GM18511 (cell line): Measurements from ENCODE around the gene CMYA5.

Experiments
- ATAC-seq: cut with Tn5 transposase; IDR thresholded peaks from one replicate; pipeline ENCODE4 v1.9.1; 2021; ENCODE audit warnings: mild to moderate bottlenecking, moderate library complexity; ENCODE audit not compliant: unreplicated experiment

Gene CMYA5

DNA sequence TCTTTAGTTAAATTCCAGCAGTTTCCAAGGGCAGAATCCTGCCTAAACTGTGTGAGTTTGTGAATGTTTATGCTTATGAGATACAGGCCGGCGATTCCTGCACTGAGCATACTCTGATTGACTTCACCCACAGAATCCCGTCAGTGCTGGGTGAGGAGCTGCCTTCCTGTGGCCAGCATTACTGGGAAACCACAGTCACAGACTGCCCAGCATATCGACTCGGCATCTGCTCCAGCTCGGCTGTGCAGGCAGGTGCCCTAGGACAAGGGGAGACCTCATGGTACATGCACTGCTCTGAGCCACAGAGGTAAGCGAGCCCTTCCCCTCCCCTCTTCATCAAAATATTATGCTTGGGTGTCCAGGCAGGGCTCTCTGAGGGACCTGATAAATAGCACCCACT lies 103.7 kb downstream of the CMYA5 start:
- ATAC-seq, result no peak

DNA sequence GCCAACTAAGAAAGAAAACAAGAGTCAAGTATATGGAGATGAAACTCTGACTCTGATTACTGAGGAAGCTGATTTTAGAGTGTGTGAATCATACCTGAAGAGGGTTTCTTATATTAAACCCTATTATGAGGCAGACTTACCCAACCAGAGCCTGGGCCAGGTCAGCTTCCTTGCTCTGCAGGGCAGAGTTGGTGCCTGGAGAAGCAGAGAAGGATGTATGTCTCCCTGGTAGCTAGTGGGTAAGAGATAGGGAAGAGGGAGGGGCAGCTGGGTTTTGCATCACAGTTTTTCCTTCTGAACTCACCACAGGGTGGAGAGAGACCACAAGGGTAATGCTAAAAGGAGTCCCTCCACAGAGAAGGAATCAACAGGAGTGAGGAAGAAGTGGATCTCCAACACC lies 104.1 kb downstream of the CMYA5 start:
- no peak for ATAC-seq

DNA sequence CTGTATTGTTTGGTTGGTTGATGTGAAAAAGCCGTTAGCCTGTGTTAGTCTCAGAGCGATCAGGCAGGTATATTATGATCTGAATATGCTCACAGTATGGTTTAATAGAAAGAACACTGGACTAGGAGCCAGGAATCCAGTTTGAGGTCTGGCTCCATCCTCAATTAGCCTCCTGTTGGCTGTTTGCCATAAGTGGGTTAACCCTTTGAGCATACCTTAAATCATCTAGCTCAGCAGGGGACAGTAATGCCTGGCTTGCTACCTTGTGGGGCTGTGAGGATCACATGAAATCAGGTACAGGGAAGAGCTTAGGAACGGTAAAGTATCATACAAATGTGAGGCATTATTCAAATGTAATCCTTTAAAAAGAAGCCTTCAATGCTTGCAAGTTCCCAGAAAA lies 104.7 kb downstream of the CMYA5 start:
- no peak for ATAC-seq

DNA sequence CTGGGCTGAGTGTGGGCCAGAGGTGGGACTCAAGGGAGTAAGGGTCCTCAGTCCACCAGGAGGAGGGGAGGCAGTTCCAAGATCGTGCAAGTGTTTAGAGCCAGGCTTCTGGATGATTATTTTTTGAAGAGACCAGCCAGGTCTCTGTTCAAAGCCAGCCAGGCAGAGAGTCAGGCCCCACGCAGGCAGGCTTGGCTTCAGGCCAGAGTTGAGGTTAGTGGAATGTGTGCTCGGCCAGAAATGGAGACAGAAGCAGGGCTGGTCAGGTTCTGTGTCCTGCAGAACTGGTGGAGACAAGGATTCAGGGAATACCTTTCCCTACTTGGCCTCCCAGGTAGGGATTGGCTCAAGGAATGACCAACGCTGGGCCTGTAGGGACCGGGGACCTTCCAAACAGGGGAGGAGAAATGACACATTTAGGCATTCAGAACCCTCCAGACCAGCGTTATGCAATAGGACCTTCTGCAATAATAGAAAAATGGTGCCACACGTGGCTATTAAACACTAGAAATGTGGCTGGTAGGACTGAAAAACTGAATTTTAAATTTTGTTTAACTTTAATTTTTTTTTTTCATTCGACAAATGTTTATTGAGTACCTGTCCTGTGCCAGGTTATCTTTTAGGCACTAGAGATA lies 106.2 kb downstream of the CMYA5 start:
- no peak for ATAC-seq

DNA sequence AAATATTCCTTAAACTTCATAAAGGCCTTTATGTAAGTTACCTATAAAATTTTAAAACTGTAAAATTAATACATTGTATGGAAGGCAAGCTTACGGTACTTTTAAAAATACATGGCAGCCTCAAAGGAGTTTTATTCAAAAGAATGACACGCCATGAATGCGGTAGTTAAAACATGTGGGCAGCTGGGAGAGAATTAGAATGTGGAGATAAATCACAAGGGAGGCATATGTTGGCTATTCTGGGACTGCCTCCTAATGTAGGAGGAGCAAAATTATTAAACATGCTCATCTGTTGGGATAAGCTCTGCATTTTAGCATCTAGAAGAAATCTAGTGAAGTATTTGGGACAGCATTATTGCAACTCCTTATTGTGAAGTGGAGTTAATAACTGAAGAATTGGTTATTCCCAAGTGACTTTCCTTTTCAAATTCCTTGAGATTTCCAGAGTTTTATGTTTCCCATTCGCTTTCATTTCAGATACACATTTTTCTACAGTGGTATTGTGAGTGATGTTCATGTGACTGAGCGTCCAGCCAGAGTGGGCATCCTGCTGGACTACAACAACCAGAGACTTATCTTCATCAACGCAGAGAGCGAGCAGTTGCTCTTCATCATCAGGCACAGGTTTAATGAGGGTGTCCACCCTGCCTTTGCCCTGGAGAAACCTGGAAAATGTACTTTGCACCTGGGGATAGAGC lies 109.4 kb downstream of the CMYA5 start:
- no peak for ATAC-seq

DNA sequence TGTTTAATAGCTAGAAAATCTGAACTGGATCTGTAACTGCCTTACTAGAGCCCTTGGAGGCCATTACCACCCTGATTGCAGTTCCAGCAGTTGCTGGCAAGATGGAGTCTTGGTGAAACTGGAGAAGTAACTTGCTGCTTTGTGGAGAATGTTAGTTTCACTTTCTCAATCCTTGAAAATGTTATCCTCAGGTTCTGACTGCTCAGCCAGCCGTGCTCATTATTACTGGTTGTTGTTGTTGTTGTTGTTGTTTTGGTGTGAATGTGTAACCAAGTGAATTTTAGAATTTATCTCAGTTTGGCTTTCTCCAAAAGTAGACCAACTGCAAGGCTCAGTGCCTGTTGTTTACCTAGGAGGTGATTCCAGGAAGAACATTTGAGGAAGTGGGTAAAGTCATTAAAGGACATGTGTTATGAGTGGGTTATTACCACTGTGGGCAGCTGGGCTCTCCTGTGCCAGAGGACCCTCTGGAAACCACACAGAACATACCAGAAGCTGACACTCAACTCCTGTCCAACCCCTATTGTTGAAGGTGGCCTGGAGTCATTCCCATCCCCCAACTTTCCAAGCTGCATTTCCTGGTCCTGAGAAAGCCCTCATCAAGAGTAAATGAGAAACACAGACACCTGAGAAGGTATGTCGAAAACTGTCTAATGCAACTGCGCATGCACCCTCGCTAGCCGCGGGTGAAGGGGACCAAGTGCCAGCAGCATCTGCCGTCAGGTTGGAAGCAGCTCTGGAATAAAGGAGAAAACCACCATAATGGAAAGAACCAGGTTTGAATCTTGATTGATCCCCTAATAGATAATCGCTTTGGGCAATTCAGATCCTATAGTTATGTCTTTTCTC lies 111.6 kb downstream of the CMYA5 start:
- ATAC-seq, result no peak

DNA sequence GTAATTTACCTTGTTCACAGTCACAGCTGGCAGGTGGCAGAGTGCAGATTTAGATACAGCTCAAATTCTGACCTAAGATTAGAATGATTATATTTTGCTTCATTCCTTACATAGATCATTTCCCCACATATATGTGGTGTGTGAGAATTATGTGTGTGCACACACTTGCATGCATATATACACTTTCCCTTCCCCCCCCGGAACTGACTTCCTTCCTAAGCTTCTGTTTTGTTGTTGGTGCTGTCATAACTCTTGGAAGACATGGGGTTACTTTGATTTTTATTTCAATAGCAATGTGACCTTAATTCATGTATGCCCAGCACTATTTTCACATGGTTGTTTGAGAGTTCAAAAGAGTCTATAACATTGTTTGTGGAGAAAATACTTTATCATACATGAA lies 112.8 kb downstream of the CMYA5 start:
- no peak for ATAC-seq

DNA sequence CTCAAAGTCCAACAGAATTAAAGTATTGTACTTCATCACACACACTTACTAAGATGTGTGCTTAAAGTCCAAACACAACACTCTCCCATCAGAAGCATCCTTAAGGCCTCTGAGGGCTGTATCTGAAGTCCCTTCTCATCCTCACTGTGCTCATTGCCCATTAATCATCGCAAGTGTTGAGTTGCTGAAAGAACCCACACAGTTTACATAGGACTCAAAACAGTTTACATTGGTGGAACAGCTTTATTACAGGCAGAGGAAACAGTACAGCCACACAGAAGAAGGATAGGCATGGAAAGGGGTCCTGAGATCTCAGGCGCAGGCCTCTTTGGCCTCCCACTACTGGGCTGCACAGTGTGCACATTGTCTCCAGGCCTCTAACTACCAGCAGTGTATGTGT lies 113.4 kb downstream of the CMYA5 start:
- ATAC-seq, result no peak

DNA sequence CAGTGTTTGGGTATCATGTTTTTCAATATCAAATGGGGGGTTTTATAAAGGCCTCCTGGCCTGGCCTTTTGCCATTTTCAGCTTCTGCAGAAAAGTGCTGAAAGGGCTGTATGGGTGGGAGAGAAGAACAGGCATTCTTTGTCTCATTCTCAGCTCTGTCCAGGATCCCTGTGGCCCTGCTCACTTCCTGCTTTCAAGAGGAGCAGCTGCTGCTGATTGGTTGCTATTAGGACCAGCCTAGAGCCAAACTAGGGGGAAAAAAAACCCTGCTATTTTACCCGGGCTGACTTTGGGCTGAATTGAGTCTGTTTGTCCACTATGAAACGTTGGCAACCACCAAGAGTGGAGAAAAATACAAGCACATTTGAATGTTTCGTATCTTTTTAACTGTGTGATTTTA lies 117.1 kb downstream of the CMYA5 start:
- no peak for ATAC-seq

DNA sequence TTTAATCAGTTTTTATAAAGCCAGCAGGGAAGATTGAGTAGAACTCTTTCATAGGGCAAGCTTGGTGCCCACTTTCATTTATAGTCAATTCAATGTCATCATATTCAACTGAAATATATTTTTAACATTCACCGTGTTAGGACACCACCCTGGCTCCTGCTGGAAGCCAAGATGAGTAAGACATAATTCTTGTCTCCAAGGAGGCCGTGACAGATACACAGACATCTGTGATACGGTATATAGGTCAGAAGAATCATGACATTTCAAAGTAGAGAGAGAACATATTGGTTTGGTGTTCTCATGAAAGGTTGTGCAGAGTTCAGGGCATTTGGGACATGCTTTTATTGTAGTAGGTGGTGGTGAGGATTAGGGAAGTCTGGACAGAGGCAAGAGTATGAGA lies 120.1 kb downstream of the CMYA5 start:
- no peak for ATAC-seq

DNA sequence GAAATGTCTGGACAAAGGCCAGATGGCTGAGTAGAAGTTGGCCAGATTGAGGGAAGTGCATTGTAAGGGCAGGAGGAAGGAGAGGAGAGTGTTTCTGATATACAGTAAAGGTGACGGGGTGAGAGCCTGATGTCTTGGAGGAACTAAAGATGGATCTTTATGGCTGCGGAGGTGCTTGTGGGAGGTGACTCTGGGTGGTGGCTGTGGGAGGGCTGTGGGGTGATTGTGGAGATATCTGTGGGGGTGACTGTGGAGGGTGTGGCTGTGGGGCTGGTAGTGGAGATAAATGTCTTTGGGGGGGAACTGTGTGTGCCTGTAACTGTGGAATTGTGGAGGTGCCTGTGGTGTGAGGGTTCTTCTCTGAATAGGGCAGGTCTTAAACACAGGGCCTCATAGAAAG lies 121.4 kb downstream of the CMYA5 start:
- ATAC-seq, result no peak

DNA sequence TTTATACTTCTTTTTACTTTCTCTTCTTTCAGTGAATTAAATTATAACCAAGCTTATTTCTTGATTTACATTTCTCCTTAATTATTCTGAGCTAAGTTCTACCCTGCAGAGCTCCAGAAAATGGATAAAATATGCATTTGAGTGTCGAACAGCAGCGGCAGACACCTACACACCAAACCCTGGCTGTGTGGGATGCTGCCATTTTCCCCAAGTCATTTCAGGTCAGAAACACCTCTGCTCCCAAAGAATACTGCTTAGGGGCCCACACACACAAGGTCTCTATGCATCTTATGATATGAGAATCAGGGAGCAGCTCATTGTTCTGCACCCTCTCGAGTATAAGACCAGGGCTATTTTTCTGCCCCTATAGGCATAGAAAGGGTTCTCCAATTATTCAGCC lies 122.3 kb downstream of the CMYA5 start:
- ATAC-seq, result no peak

DNA sequence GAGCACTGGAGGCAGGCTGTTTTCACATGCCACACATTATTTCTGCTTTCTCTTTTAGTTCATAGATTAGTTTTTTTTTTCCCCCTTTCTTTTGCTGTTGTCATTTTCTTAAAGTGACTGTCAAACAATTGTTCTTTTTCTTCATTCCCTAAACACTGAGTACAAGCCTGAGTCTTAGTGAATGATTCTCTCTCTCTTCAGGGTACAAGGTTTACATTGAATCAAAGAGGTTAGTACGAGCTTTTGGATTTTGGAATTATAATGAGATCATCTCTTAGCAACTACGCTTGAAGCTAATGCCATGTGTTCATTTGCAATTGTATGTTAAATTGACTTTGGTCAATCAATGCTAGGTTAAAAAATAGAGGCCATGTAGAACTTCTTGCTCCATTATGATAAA lies 125.1 kb downstream of the CMYA5 start:
- no peak for ATAC-seq

DNA sequence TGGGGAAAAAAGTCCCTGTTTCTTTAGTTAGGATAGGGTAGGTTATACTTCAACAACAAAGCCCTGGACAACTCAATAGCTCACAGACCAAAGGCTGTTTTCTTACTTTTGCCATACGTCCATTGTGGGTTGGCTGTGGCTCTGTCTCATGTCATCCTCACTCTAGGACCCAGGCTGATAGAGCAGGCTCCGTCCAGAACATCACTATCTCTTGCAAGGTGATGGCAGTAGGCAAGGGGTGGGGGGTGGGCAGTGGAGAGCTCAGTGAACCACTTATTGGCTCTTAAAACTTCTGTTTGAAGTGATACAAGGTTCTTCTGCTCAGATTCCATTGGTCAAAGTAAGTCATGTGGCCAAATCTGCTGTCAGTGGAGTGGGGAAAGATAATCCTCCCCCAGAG lies 126.4 kb downstream of the CMYA5 start:
- ATAC-seq, result no peak

DNA sequence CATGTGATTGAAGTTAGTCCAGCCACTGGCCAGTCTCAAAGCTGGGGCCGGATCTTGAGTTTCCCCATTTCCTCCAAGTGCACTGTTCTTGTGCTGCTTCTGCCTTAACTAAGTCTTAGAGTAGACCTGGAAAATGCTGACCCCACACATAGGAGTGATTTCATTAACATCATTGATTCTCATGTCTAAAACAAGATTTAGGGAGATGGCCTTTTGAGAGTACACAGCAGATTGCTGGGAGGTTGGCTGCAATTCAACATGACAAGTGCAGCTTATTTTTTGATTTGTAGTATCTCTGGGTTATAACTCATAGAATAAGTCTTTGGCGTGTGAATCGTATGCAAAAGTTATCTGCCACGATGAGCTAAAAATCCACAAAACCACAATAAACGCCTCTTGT lies 131.0 kb downstream of the CMYA5 start:
- ATAC-seq, result no peak

DNA sequence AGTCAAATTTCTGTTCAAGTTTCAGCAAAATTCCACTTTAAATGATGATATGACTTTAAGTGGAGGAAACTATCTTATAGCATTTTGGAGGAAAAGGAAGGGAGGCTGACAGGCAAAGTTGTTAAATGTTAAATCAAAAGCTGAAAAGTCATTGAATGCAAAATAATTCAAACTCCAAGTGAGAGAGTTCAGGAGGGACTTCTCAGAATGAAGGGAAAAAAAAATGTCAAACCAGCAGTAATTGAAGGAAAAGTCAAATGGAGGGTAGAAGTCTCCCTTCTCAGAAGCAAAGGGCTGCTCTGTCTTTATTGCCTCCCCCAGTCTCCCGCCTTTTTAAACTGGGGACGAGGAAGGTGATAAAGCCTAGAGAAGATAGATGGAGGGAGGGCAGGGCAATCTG lies 134.8 kb downstream of the CMYA5 start:
- ATAC-seq, result no peak

DNA sequence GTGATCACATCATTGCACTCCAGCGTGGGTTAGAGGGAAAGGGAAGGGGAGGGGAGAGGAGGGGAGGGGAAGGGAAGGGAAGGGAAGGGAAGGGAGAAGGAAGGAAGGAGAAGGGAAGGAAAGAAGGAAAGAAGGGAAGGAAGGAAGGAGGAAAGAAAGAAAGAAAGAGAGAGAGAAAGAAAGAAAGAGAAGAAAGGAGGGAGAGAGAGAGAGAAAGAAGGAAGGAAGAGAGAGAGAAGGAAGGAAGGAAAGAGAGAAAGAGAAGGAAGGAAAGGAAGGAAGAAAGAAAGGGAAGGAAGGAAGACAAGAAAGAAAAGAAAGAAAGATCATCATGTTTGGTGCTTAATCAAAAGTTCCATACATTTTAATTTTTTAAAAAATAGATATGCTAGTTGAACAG lies 136.2 kb downstream of the CMYA5 start:
- no peak for ATAC-seq

DNA sequence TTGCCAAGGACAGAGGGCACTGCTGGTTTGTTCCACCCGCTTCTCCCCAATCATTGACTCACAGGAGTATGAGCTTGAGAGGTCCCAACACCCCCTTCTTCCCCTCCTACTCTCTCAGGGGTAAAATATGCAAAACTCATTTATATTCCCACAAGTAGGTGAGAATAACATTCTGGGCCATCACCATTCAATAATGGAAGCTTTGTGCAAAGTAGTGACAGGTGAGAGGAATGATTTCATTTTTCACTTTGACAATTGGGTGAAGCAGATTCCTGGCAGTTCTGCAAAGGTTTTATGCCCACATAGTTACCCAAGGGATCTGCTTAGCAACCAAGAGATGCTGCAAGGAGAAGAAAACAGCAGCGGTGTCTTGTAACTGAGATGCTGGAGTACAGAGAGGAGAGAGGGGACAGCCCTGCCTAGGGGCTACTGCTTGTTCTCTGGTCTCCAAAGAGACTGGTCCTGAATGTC lies 137.6 kb downstream of the CMYA5 start:
- no peak for ATAC-seq

DNA sequence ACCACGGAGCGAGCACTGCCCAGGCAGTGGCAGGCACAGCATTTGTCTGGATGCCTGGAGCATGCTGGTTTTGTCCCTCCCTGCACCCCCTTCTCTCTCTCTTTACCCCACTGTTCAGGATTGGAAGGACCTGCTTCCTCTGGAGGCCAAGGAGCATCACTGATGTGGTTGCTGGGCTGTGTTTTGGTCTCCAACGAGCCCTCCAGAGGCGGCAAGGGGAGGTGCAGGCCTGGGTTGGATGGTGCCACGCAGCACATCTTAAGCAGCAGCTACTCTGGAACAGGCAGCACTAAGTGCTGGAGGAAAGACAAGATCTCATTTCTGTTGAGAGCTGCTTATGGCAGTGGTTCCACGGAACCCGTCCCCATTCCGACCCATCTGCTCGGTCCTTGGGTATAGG lies 139.6 kb downstream of the CMYA5 start:
- ATAC-seq, result no peak

DNA sequence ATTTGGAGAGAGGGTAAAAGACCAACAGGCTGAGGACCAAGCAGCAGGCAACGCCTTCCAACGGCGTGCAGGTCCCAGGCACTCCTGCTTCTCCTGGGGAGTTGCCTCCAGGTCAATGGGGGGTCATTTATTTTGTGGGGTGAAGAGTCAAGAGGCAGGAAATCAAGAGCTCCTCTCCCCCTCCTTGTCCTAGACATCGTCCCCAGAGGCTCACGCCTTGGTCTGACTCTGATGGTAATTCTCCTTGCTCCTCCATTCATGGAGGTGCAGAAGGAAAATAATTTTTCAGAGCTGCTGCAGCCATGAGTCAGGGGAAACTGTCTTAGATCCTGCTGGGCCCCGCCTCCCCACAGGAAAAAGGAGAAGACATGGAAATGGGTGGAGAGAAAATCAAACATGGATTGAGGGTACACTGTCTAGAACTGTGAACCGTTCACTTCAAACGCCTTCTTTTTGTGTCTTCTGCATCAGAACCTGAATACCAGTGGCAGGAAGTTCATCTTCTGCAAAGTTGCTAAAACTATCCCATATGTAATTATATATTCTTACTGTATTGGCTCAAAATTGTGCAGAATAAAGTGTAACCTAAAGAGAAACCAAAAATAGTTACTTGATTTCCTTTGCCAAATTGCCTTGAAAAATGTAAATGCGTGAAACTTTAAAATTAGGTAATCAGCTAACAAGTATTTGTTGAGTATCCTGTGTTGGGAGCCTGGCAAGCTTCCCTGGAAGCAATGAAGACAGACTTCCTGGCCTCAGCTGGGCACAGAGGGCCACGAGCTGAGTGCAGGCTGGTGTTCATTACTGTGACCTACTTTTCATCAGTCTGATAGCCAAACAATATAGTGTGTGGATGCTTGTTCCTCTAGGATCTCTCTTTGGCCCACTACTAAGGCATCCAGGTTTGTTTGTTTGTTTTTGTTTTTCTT lies 142.0 kb downstream of the CMYA5 start:
- ATAC-seq, result no peak

DNA sequence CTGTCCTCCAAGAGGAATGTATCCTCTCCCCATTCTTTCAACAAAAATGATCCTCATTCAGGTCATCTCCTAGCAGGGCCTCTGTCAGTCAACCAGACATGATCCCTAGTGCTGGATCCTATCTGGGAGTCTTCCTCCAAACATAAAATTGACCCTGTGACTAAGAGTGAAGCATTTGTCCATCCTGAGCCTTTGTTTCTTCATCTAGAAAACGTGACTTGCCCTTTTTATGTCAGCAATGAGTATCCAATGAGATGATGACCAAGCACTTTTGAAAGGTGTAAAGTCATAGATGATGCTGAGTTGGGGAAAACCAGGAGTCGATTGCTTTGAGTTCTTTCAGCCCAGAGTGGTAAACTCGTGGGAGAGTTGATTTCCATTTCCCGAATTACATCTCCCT lies 143.3 kb downstream of the CMYA5 start:
- ATAC-seq, result no peak
